CD4-positive, alpha-beta T cell (primary cell): ENCODE measurements around the gene RANBP3. TPM values are rescaled to one million over a fixed set of nuclear protein-coding genes. Genes with fewer than 3 reads are reported as not detected.

Experiments
- ATAC-seq: fragments of 200-7000 bp; cut with Tn5 transposase; one replicate; pipeline ENCODE4 v1.10.0; 2022; ENCODE audit warnings: mild to moderate bottlenecking; ENCODE audit not compliant: poor library complexity
- CTCF ChIA-PET: fragments of 350-600 bp; sonication (Branson Sonifier 250); formaldehyde crosslinking; loops from one replicate; lab custom pipeline; 2021; ENCODE audit warnings: antibody characterized with exemption, inconsistent platforms; lab: Charles Lee
- POLR2A ChIA-PET: fragments of 350-600 bp; sonication (Branson Sonifier 250); formaldehyde crosslinking; loops from one replicate; lab custom pipeline; 2021; ENCODE audit warnings: antibody characterized with exemption, inconsistent platforms; lab: Charles Lee
- DNase-seq, 14 experiments: peaks; one replicate each; pipeline ENCODE4 v3.0.0-alpha.2; 2013 to 2020; ENCODE audit warnings: mixed read lengths in 2 of 14
- H3K27ac ChIP-seq, 2 donors: one replicate each; pipeline versions ENCODE4 v1.5.1 to v1.7.0; 2013; ENCODE audit warnings: low read length in 2 of 2, low read depth in 1 of 2, mild to moderate bottlenecking in 1 of 2
- H3K27me3 ChIP-seq, 2 experiments: 1 replicate in 1 of 2; 2 replicates in 1 of 2; pipeline versions ENCODE4 v1.6.1 to v1.7.0; 2013; ENCODE audit warnings: low read length in 2 of 2, control low read depth in 1 of 2, mild to moderate bottlenecking in 1 of 2, moderate library complexity in 1 of 2; ENCODE audit not compliant: insufficient read depth in 2 of 2, control insufficient read depth in 1 of 2
- H3K36me3 ChIP-seq: one replicate; pipeline ENCODE4 v1.6.1; 2013; ENCODE audit warnings: low read length, control low read depth; ENCODE audit not compliant: insufficient read depth
- H3K4me1 ChIP-seq: one replicate; pipeline ENCODE4 v1.6.1; 2013; ENCODE audit warnings: low read length, control low read depth; ENCODE audit not compliant: insufficient read depth
- H3K4me3 ChIP-seq: one replicate; pipeline ENCODE4 v1.5.1; 2013; ENCODE audit warnings: mild to moderate bottlenecking, low read length, moderate library complexity
- H3K9me3 ChIP-seq, 2 experiments: 1 replicate in 1 of 2; 2 replicates in 1 of 2; pipeline versions ENCODE4 v1.6.1 to v1.7.0; 2013; ENCODE audit warnings: low read length in 2 of 2, mild to moderate bottlenecking in 2 of 2, control low read depth in 1 of 2, moderate library complexity in 1 of 2; ENCODE audit not compliant: control insufficient read depth in 1 of 2, insufficient read depth in 1 of 2
- H3K27ac Mint-ChIP-seq: one replicate; pipeline ENCODE4 v1.8.0; 2020; ENCODE audit warnings: mixed read lengths
- H3K27me3 Mint-ChIP-seq: one replicate; pipeline ENCODE4 v1.8.0; 2021; ENCODE audit warnings: mixed read lengths
- H3K36me3 Mint-ChIP-seq: one replicate; pipeline ENCODE4 v1.8.0; 2021; ENCODE audit warnings: low read depth, mixed read lengths
- H3K4me1 Mint-ChIP-seq: one replicate; pipeline ENCODE4 v1.8.0; 2021; ENCODE audit warnings: low read depth, mixed read lengths
- H3K4me3 Mint-ChIP-seq: one replicate; pipeline ENCODE4 v1.8.0; 2020; ENCODE audit warnings: mild to moderate bottlenecking, mixed read lengths
- H3K9me3 Mint-ChIP-seq: one replicate; pipeline ENCODE4 v1.8.0; 2020; ENCODE audit warnings: mixed read lengths
- CTCF ChIP-seq: fragments of 200-600 bp; IDR thresholded peaks from one replicate; pipeline ENCODE4 v1.8.0; 2022; ENCODE audit warnings: antibody characterized with exemption, mild to moderate bottlenecking
- intact Hi-C, 2 experiments: fragments of 100-400 bp; cut with DNase I in 1 of 2; cut with micrococcal nuclease in 1 of 2; formaldehyde crosslinking; loops; one replicate each; pipeline versions ENCODE4 v1.15.1 to v1.9.0; 2023 to 2025; cut with DNase I, micrococcal nuclease
- total RNA-seq, 174 experiments: library from RNA in 2 of 174; stranded (reverse) in 2 of 174; gene quantifications; one replicate each; pipeline ENCODE4 v1.2.3 and lab custom pipeline; 2021 to 2026

Gene RANBP3
- total RNA-seq, 2 experiments from 2014 or later = 82.7 to 88.7 TPM

GRCh38 chr19:5882421-5882968 lies 95.4 kb downstream of the RANBP3 start:
- H3K4me1 ChIP-seq = no peaks in the 10 kb centered on the region
- intact Hi-C loops = no loop called here
- Mint-ChIP-seq H3K27ac (no peak overlapping the region), H3K4me3 (no peak overlapping the region), H3K27me3 (peaks cover 15% of the 10 kb centered on the region), H3K4me1 (no peaks in the 10 kb centered on the region), H3K9me3 (no peaks in the 10 kb centered on the region), H3K36me3 (no peaks in the 10 kb centered on the region)
- DNase-seq (no peak), ATAC-seq (no peak)
- H3K9me3 ChIP-seq = no peaks in the 10 kb centered on the region
- no peak overlapping the region for H3K27ac ChIP-seq
- ChIA-PET CTCF (no interaction called here), POLR2A (no interaction called here)
- no peaks in the 10 kb centered on the region for H3K36me3 ChIP-seq
- TF ChIP-seq CTCF = no peak
- H3K27me3 ChIP-seq = peaks cover 18 to 20% of the 10 kb centered on the region in 2 experiments
- H3K4me3 ChIP-seq = no peak overlapping the region

- POLR2A ChIA-PET = no interaction called here
- no peak for TF ChIP-seq CTCF
- peaks cover 19 to 20% of the 10 kb centered on the region in 2 experiments for H3K27me3 ChIP-seq
Observed at GRCh38 chr19:5881543-5882299, 96.2 kb downstream of the RANBP3 start.

GRCh38 chr19:5880604-5881078 lies 97.3 kb downstream of the RANBP3 start:
- H3K36me3 ChIP-seq = no peaks in the 10 kb centered on the region
- H3K4me3 Mint-ChIP-seq = no peak overlapping the region
- peaks cover 15% of the 10 kb centered on the region for H3K27me3 Mint-ChIP-seq
- H3K4me1 ChIP-seq = no peaks in the 10 kb centered on the region
- H3K9me3 Mint-ChIP-seq = no peaks in the 10 kb centered on the region
- intact Hi-C loops = no loop called here
- TF ChIP-seq CTCF = no peak
- DNase-seq (no peak), ATAC-seq (no peak)
- no peak overlapping the region for H3K27ac ChIP-seq
- H3K4me1 Mint-ChIP-seq = no peaks in the 10 kb centered on the region
- no peak overlapping the region for H3K27ac Mint-ChIP-seq
- ChIA-PET POLR2A (no interaction called here), CTCF (no interaction called here)
- H3K4me3 ChIP-seq = no peak overlapping the region
- peaks cover 20 to 24% of the 10 kb centered on the region in 2 experiments for H3K27me3 ChIP-seq
- no peaks in the 10 kb centered on the region for H3K9me3 ChIP-seq
- no peaks in the 10 kb centered on the region for H3K36me3 Mint-ChIP-seq

More at GRCh38 chr19:5881543-5882299, 96.2 kb downstream of the RANBP3 start:
- Histone ChIP-seq H3K36me3 (no peaks in the 10 kb centered on the region), H3K4me1 (no peaks in the 10 kb centered on the region), H3K9me3 (no peaks in the 10 kb centered on the region), H3K4me3 (no peak overlapping the region), H3K27ac (no peak overlapping the region)
- CTCF ChIA-PET = interaction anchor here (0.6 kb wide), 1 partner anchor 1675 kb away, joined by 3 read pairs; no protein-coding TSS in a partner anchor
- peaks cover 15% of the 10 kb centered on the region for H3K27me3 Mint-ChIP-seq
- no peaks in the 10 kb centered on the region for H3K4me1 Mint-ChIP-seq
- no peak for ATAC-seq
- no peak overlapping the region for H3K4me3 Mint-ChIP-seq
- H3K36me3 Mint-ChIP-seq = no peaks in the 10 kb centered on the region
- H3K9me3 Mint-ChIP-seq = no peaks in the 10 kb centered on the region
- intact Hi-C loops = no loop called here
- no peak for DNase-seq
- H3K27ac Mint-ChIP-seq = no peak overlapping the region
